ENCODE results near the gene FBXO31.

FBXO31 gene

GRCh38 chr16:87329436-87330256 lies 53.9 kb downstream of the FBXO31 start:
- no peak for DNase-seq (ENCODE audit: low read depth in 2 of 2)

DNA sequence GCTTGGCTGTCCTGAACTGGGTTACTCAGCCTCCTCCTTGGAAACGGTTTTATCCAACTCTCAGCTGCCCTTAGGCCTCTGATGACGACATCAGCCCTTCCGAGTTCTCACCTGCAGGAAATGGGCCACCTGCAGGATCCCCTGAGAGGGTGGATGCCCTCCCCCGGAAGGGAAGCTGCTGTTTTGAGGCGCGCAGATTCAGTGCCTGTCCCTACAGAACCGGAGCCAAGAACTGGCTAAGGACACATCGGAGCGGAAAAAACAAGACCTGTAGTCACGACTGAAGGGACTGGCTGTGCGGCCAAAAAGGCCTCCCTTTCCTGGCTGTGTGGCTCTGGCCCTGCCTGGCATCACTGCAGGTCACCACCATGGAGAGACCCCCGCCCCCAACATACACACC lies 54.7 kb downstream of the FBXO31 start:
- no peak for DNase-seq (ENCODE audit: low read depth in 2 of 2)

GRCh38 chr16:87327798-87328495 lies 55.6 kb downstream of the FBXO31 start:
- no peak for DNase-seq (ENCODE audit: low read depth in 2 of 2)

DNA sequence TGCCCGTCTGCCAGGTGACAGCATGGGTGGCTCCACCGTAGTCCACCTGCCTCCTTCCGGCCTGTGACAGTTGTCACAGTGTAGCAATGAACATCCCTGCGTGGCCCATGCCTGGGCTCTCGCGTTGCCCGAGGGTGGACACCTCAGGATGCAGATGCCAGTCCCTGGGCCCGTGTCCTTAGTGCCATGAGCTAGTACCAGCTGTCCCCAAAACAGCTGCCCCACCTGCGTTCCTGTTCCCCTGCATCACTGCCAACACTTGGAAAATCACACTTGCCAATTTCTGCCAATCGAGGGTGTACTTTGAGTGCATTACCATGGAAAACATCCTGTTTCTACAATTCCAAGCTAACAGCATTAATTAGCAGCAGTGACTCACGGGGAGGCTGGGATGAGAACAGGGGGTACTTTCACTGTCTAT lies 57.4 kb downstream of the FBXO31 start:
- no peak for DNase-seq (ENCODE audit: low read depth in 2 of 2)

DNA sequence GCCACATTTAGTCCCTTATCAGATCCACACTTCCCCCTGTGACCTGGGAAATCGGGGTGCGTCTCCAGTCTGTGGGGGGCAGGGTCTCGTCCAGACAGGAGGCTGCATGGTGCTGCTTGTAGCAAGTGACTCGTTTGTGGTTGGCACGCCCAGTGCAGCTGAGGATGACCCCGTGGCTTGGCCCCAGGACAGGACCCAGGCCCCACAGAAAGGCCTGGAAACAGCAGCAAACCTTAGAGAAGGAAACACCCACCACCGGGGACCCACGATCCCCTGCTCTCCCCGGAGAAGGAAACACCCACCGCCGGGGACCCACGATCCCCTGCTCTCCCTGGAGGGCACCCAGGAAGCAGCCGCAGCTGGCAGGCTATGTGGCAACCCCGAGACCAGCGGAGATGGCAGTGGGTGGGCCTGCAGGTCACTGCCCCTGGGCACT lies 58.1 kb downstream of the FBXO31 start:
- no peak for DNase-seq (ENCODE audit: low read depth in 2 of 2)

GRCh38 chr16:87324411-87325275 lies 58.9 kb downstream of the FBXO31 start:
- peak; percentile 10 to 12 for DNase-seq (ENCODE audit: low read depth in 2 of 2)

DNA sequence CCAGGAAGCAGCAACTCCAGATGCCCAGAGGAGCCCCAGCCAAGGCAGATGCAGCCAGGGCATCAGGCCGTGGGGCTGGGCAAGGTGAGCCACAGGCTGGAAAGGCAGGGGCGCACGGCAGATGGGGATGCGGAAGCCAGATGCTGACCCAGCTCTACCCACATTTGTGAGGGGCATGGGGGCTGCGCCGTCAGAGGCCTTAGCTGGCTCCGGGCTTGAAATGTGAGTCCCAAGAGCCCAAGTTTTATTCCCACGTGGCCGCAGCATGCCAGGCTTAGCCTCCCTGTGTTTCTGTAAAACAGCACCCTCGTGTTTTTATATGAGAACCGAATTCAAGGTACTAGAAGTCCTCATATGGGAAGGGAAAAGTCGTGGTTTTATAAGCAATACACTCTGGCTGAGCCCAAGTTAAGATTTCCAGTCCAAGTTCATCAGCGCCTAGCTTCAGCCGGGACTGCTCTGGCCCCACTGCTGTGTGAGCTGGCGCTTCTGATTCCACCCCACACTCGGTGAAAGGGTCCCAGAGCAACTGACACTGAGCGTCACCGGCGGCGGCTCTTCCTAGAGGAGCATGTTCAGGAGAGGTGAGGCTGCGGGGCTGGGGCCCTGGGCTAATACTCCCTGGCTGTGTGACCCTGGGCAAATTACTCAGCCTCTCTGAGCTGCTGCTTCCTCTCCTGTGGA lies 59.7 kb downstream of the FBXO31 start:
- no peak for DNase-seq (ENCODE audit: low read depth in 2 of 2)

GRCh38 chr16:87322833-87323726 lies 60.5 kb downstream of the FBXO31 start:
- DNase-seq (ENCODE audit: low read depth in 2 of 2), result no peak

GRCh38 chr16:87322360-87322759 lies 61.2 kb downstream of the FBXO31 start:
- no peak for DNase-seq (ENCODE audit: low read depth in 2 of 2)

DNA sequence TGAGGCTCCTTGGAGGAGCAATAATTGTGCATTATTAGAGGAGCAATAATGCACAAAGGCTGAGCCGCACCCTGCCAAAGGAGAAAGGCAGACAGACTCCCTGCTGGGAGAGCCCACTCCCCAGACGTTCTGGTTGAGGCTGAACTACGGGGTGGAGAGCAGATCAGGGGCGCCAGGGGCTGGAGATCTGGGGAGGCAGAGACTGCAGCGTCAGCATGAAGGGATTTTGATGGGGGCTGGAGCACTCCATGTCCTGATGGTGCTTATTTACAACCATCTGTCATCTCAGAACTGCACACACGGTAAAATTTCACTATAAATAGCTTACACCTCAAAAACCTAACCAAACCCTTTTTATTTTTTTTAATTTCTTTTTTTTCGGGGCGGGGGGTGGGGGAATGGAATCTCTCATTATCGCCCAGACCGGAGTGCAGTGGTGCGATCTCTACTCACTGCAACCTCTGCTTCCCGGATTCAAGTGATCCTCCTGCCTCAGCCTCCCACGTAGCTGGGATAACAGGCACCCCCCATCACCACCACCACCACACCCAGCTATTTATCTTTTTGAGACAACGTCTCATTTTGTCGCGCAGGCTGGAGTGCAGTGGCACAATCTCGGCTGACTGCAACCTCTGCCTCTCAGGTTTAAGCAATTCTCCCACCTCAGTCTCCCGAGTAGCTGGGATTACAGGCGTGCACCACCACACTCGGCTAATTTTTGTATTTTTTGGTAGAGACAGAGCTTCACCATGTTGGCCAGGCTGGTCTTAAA lies 62.1 kb downstream of the FBXO31 start:
- DNase-seq (ENCODE audit: low read depth in 2 of 2), result no peak

DNA sequence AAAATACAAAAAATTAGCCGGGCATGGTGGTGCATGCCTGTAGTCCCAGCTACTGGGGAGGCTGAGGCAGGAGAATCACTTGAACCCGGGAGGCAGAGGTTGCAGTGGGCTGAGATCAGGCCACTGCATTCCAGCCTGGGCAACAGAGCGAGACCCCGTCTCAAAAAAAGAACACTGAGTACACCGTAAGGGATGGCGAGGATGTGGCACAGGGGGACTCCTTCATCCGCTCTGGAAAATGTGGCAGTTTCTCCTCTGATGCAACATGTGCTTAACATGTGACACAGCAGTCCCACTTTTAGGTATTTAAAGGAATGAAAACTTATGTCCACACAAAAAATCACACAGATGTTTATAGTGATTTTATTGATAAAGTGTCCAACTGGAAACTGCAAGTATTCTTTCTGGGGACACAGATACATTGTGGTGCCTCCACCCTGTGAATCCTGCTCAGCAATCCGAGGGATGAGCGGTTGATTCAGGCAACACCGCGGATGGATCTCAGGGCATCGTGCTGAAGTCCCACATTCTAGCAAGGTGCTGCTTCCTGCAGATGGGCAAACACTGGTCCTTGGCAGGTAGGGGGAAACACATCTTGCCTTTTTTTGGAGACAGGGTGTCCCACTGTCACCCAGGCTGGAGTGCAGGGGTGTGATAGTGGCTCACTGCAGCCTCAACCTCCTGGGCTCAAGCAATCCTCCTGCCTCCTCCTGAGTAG lies 62.9 kb downstream of the FBXO31 start:
- no peak for DNase-seq (ENCODE audit: low read depth in 2 of 2)

DNA sequence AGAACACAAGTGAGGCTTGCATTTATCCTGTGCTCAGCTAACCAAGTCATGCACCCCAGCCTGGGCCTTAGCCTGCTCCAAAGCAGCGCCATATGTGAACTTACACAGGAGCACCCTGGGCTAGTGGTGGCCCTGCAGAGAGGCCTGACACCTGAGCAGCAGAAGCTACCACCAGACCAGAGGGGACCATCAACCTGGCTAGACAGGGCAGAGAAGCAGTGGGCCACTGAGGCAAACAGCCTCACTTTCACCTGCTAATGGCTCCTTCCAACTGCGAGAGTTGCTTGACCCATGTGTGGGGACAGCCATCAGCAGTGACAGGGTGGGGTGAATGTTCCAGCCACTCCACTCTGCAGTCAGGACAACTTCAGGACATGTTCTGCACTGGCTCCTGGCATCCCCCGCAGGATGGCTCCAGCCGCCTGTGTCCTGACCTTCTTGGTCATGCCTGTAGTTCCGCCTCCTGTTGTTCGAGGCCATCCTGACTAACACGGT lies 63.5 kb downstream of the FBXO31 start:
- DNase-seq (ENCODE audit: low read depth in 2 of 2), result no peak

DNA sequence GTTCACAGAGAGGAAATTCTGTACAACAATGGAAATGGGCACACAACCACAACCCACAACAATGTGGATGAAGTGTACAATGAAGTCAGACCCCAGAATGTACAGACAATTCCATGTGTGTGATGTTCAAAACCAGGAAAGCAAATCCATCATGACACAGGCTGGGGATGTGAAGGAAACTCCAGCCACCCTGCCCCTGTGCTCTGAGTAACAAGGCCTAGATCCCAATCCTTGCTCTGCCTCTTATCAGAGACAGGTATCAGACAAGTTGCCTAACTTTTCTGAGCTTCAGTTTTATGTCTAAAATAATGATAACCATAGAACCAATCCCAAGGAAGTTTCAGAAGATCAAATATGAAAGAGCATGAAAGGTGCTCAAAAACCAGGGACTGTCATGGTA lies 64.6 kb downstream of the FBXO31 start:
- DNase-seq (ENCODE audit: low read depth in 2 of 2), result no peak

DNA sequence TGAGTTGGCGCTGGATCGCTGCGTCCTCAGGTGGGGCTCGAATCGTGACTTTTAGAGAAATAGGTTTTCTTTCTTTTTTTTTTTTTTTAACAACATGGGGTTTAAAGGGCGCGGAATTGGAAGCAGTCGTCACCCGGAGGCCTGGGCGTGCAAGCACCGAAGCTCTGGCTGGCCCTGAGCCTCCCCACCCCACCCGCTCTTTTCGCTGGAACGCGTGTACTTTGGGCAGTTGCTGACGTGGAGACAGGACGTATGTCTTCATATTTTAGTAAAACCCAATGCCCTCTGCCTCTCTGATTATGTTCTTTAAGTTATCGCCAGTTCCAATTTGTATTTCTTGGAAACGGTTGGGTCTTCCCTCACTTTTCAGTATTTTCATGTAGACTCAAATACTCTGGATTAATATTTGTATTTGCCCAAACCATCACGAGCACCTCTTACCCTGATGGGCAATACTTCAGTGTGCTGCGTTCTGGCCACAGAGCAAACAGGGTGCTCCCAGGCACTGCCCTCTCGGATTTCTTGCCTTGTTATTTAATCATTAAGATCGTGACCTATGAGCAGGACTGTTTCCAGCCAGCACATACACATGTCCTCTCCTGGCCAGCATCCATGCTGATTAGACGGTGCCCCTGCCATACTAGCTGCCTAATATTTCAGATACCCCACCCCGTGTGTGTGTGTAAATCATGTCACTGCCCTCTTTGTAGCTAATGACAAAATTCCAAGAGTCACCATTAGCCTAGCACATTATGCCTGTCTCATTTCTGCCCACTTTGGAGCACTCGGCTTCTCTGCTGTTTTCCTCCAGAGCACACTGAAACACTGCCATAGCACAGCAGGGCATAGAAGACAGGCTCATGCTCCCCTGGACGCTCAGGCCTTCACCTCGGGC lies 65.6 kb downstream of the FBXO31 start:
- peak; percentile 19 to 21 for DNase-seq (ENCODE audit: low read depth in 2 of 2)

- DNase-seq (ENCODE audit: low read depth in 2 of 2), result peak; percentile 96
Observed at GRCh38 chr16:87316923-87317749, 66.4 kb downstream of the FBXO31 start, which contains the start of gene C16orf95. C16orf95 (minus strand) TSS chr16:87317392; CDS start chr16:87317242, 150 bp downstream.

- DNase-seq (ENCODE audit: low read depth in 2 of 2), result no peak
Observed at GRCh38 chr16:87316450-87316922, 67.1 kb downstream of the FBXO31 start.

DNA sequence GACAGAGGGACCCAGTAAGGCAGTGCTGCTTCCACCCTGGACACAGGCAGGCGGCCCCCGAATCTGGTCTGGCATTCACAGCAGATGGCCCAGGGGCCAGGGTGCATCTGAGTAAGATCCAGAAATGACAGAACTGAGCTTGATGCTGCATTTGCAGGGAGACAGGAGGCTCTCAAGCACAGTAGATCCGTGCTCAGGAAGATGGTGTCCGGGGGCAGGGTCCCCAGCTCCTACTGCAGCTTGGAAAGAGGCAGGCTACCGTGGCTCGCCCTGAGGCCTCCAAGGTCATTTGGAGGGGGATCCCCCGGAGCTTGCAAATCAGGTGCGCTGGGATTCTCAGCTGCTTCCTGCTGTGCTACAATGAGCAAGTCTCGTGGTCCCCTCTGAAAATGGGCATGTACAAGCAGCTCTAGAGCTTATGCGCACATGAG lies 68.6 kb downstream of the FBXO31 start:
- DNase-seq (ENCODE audit: low read depth in 2 of 2), result no peak
